Measurements from ENCODE around the gene ZNF385D.

GRCh38 chr3:21750080-21750696 lies 822 bp downstream of the ZNF385D start:
- TF ChIP-seq CTCF (IDR thresholded peaks at IDR 0.05) (no peak), MAX (IDR thresholded peaks at IDR 0.05; ENCODE audit: low read depth) (no peak), GABPA (IDR thresholded peaks at IDR 0.05; ENCODE audit: low read depth) (no peak), RCOR1 (IDR thresholded peaks at IDR 0.05; ENCODE audit: low read length) (no peak), EP300 (IDR thresholded peaks at IDR 0.05; ENCODE audit: borderline replicate concordance in 1 of 2, low read depth in 1 of 2, low read length in 1 of 2) (no peak), TEAD4 (IDR thresholded peaks at IDR 0.05; ENCODE audit: borderline replicate concordance, insufficient read depth) (no peak), EZH2phosphoT487 (IDR thresholded peaks at IDR 0.05; ENCODE audit: borderline replicate concordance, low read depth) (no peak)

Data from SK-N-SH (cell line).